A549 (cell line): ENCODE data around the gene MSRB3.

ENCODE experiments used
- HOXA7 ChIP-seq: fragments of 250-450 bp; sonication (Bioruptor Pico); IDR thresholded peaks from 2 replicates; pipeline ENCODE4 v1.5.0; 2020; ENCODE audit warnings: mild to moderate bottlenecking, moderate library complexity
- JUN ChIP-seq, 2 experiments: fragments of >200 bp; sonication (Bioruptor Twin); formaldehyde crosslinking; IDR thresholded peaks; 2 replicates in 1 of 2; 3 replicates in 1 of 2; pipeline ENCODE4 v1.6.1; 2016 to 2017
- POLR2A ChIP-seq: IDR thresholded peaks from 2 replicates; pipeline ENCODE4 v1.6.1; 2012; ENCODE audit warnings: mild to moderate bottlenecking, low read length
- RAD21 ChIP-seq, 2 experiments: fragments of >200 bp in 1 of 2; sonication (Bioruptor Twin) in 1 of 2; formaldehyde crosslinking in 1 of 2; IDR thresholded peaks in 1 of 2; conservative IDR thresholded peaks in 1 of 2; 2 replicates in 1 of 2; 3 replicates in 1 of 2; pipeline ENCODE4 v1.6.1; 2012 to 2018; ENCODE audit warnings: inconsistent platforms in 1 of 2
- TF ChIP-seq, protein P1 (sequence below): fragments of 200-600 bp; sonication (generic); IDR thresholded peaks from 2 replicates; pipeline ENCODE4 v1.6.1; 2016; ENCODE audit warnings: antibody characterized with exemption, mild to moderate bottlenecking, moderate library complexity
- TF ChIP-seq, protein P2 (sequence below): fragments of >200 bp; sonication (Bioruptor Twin); formaldehyde crosslinking; IDR thresholded peaks from 3 replicates; pipeline ENCODE4 v1.5.1; 2016

DNA sequence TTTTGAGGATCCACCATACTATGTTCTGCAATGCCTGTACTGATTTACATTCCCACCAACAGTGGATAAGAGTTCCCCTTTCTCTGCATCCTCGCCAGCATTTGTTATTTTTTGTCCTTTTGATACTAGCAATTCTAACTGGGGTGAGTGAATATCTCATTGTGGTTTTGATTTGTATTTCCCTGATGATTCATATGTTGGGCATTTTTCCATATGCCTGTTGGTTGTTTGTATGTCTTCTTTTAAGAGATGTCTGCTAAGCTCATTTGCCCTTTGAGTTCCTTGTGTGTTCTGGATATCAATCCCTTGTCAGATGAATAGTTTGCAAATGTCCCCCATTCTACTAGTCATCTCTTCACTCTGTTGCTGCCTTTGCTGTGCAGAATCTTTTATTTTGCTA, 49.0 kb upstream of the MSRB3 start:
- TF ChIP-seq JUN (IDR thresholded peaks at IDR 0.05) (no peak), RAD21 (conservative IDR thresholded peaks at IDR 0.05 in 1 of 2, IDR thresholded peaks at IDR 0.05 in 1 of 2) (no peak), HOXA7 (CRISPR knock-in tag) (no peak), POLR2A (no peak)
- TF ChIP-seq, protein P1, sequence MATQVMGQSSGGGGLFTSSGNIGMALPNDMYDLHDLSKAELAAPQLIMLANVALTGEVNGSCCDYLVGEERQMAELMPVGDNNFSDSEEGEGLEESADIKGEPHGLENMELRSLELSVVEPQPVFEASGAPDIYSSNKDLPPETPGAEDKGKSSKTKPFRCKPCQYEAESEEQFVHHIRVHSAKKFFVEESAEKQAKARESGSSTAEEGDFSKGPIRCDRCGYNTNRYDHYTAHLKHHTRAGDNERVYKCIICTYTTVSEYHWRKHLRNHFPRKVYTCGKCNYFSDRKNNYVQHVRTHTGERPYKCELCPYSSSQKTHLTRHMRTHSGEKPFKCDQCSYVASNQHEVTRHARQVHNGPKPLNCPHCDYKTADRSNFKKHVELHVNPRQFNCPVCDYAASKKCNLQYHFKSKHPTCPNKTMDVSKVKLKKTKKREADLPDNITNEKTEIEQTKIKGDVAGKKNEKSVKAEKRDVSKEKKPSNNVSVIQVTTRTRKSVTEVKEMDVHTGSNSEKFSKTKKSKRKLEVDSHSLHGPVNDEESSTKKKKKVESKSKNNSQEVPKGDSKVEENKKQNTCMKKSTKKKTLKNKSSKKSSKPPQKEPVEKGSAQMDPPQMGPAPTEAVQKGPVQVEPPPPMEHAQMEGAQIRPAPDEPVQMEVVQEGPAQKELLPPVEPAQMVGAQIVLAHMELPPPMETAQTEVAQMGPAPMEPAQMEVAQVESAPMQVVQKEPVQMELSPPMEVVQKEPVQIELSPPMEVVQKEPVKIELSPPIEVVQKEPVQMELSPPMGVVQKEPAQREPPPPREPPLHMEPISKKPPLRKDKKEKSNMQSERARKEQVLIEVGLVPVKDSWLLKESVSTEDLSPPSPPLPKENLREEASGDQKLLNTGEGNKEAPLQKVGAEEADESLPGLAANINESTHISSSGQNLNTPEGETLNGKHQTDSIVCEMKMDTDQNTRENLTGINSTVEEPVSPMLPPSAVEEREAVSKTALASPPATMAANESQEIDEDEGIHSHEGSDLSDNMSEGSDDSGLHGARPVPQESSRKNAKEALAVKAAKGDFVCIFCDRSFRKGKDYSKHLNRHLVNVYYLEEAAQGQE, result no peak
- TF ChIP-seq, protein P2, sequence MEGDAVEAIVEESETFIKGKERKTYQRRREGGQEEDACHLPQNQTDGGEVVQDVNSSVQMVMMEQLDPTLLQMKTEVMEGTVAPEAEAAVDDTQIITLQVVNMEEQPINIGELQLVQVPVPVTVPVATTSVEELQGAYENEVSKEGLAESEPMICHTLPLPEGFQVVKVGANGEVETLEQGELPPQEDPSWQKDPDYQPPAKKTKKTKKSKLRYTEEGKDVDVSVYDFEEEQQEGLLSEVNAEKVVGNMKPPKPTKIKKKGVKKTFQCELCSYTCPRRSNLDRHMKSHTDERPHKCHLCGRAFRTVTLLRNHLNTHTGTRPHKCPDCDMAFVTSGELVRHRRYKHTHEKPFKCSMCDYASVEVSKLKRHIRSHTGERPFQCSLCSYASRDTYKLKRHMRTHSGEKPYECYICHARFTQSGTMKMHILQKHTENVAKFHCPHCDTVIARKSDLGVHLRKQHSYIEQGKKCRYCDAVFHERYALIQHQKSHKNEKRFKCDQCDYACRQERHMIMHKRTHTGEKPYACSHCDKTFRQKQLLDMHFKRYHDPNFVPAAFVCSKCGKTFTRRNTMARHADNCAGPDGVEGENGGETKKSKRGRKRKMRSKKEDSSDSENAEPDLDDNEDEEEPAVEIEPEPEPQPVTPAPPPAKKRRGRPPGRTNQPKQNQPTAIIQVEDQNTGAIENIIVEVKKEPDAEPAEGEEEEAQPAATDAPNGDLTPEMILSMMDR, result no peak
